CD14-positive monocyte (primary cell): ENCODE data around the gene RPN1. TPM values are rescaled to one million over a fixed set of nuclear protein-coding genes. Genes with fewer than 3 reads are reported as not detected.
A peak's percentile ranks its signal among the peaks of the same experiment; 100 is the strongest.

Experiments used
- DNase-seq, 3 donors: peaks; one replicate each; pipeline ENCODE4 v3.0.0-alpha.2; 2011 to 2022
- H2AFZ ChIP-seq: 2 replicates; pipeline ENCODE4 v1.6.0; 2012; ENCODE audit warnings: mild to moderate bottlenecking, low read depth, low read length, inconsistent platforms; ENCODE audit not compliant: insufficient read depth, poor library complexity, severe bottlenecking
- H3K27ac ChIP-seq, 2 donors: 1 replicate in 1 of 2; 2 replicates in 1 of 2; pipeline ENCODE4 v1.5.1; 2012 to 2013; ENCODE audit warnings: low read length in 2 of 2, control low read depth in 1 of 2, inconsistent platforms in 1 of 2, low read depth in 1 of 2, mild to moderate bottlenecking in 1 of 2
- H3K27me3 ChIP-seq, 2 donors: one replicate each; pipeline versions ENCODE4 v1.6.0 to v1.6.1; 2011 to 2013; ENCODE audit warnings: low read length in 2 of 2; ENCODE audit not compliant: control insufficient read depth in 2 of 2, insufficient read depth in 2 of 2
- H3K36me3 ChIP-seq, 2 donors: replicated peaks in 1 of 2; 1 replicate in 1 of 2; 2 replicates in 1 of 2; pipeline versions ENCODE4 v1.5.1 to v1.6.1; 2012 to 2013; ENCODE audit warnings: low read length in 2 of 2, control low read depth in 1 of 2, inconsistent platforms in 1 of 2, mild to moderate bottlenecking in 1 of 2; ENCODE audit not compliant: insufficient read depth in 2 of 2, control insufficient read depth in 1 of 2
- H3K4me1 ChIP-seq, 2 donors: 1 replicate in 1 of 2; 2 replicates in 1 of 2; pipeline versions ENCODE4 v1.5.1 to v1.6.1; 2012 to 2013; ENCODE audit warnings: low read length in 2 of 2, control low read depth in 1 of 2, inconsistent platforms in 1 of 2, mild to moderate bottlenecking in 1 of 2, moderate library complexity in 1 of 2; ENCODE audit not compliant: insufficient read depth in 2 of 2, control insufficient read depth in 1 of 2
- H3K4me2 ChIP-seq: replicated peaks from 2 replicates; pipeline ENCODE3; 2012; ENCODE audit warnings: low read length, moderate library complexity, mild to moderate bottlenecking; ENCODE audit not compliant: poor library complexity, severe bottlenecking; ENCODE audit errors: extremely low read depth
- H3K4me3 ChIP-seq, 3 experiments: fragments of 200-600 bp in 1 of 3; sonication (generic) in 1 of 3; replicated peaks in 1 of 3; 1 replicate in 2 of 3; 2 replicates in 1 of 3; pipeline ENCODE4 v1.5.1; 2011 to 2013; ENCODE audit warnings: low read length in 3 of 3, mild to moderate bottlenecking in 3 of 3, control low read depth in 2 of 3, low read depth in 2 of 3, inconsistent platforms in 1 of 3, moderate library complexity in 1 of 3
- H3K79me2 ChIP-seq: 2 replicates; pipeline ENCODE4 v1.6.0; 2012; ENCODE audit warnings: mild to moderate bottlenecking, control low read depth, inconsistent platforms, low read length, moderate library complexity; ENCODE audit not compliant: insufficient read depth
- H3K9ac ChIP-seq: 2 replicates; pipeline ENCODE4 v1.6.0; 2017; ENCODE audit warnings: low read length, mild to moderate bottlenecking; ENCODE audit not compliant: insufficient read depth, poor library complexity, severe bottlenecking
- H3K9me3 ChIP-seq, 2 donors: replicated peaks in 1 of 2; 1 replicate in 1 of 2; 2 replicates in 1 of 2; pipeline versions ENCODE4 v1.5.1 to v1.6.1; 2012 to 2013; ENCODE audit warnings: low read length in 2 of 2, control low read depth in 1 of 2; ENCODE audit not compliant: control insufficient read depth in 1 of 2, insufficient read depth in 1 of 2
- H4K20me1 ChIP-seq: 2 replicates; pipeline ENCODE4 v1.6.0; 2012; ENCODE audit warnings: mild to moderate bottlenecking, low read length, control low read depth, moderate library complexity; ENCODE audit not compliant: insufficient read depth
- H3K27ac Mint-ChIP-seq, 7 donors: one replicate each; pipeline ENCODE4 v1.8.0; 2020; ENCODE audit warnings: mild to moderate bottlenecking in 7 of 7, mixed read lengths in 7 of 7, moderate library complexity in 6 of 7, inconsistent platforms in 2 of 7
- H3K27me3 Mint-ChIP-seq, 3 donors: one replicate each; pipeline ENCODE4 v1.8.0; 2021 to 2022; ENCODE audit warnings: low read depth in 3 of 3, mild to moderate bottlenecking in 3 of 3, mixed read lengths in 3 of 3, moderate library complexity in 3 of 3, inconsistent platforms in 1 of 3
- H3K36me3 Mint-ChIP-seq, 2 donors: one replicate each; pipeline ENCODE4 v1.8.0; 2020; ENCODE audit warnings: mixed read lengths in 2 of 2, inconsistent platforms in 1 of 2, mild to moderate bottlenecking in 1 of 2
- H3K4me1 Mint-ChIP-seq: one replicate; pipeline ENCODE4 v1.8.0; 2020; ENCODE audit warnings: mild to moderate bottlenecking, mixed read lengths
- H3K4me3 Mint-ChIP-seq, 2 donors: one replicate each; pipeline ENCODE4 v1.8.0; 2020; ENCODE audit warnings: mild to moderate bottlenecking in 2 of 2, mixed read lengths in 2 of 2, moderate library complexity in 1 of 2
- H3K9me3 Mint-ChIP-seq, 7 donors: one replicate each; pipeline ENCODE4 v1.8.0; 2020 to 2022; ENCODE audit warnings: mixed read lengths in 7 of 7, mild to moderate bottlenecking in 6 of 7, moderate library complexity in 6 of 7, inconsistent platforms in 2 of 7
- WGBS: methylation state at CpG from one replicate; pipeline ENCODE4 v1.1.5; 2013; ENCODE audit warnings: missing lambda C conversion rate; ENCODE audit not compliant: insufficient coverage; 5-methylcytosine and 5-hydroxymethylcytosine counted together
- intact Hi-C, 2 donors: fragments of 100-400 bp; cut with micrococcal nuclease; formaldehyde crosslinking; loops; one replicate each; pipeline versions ENCODE4 v1.15.0 to v1.15.1; 2023
- polyA plus RNA-seq, 3 donors: library from polyadenylated mRNA; depleted of rRNA in 1 of 3; unstranded in 2 of 3; stranded (reverse) in 1 of 3; fragments of 300-500 nt in 2 of 3; fragments of >200 nt in 1 of 3; fragmentation: Illumina TruSeq in 2 of 3; gene quantifications; 1 replicate in 2 of 3; 2 replicates in 1 of 3; pipeline ENCODE4 v1.2.3, GENCODE V29; 2012 to 2021
- TF ChIP-seq, protein P1 (sequence below): fragments of 200-600 bp; IDR thresholded peaks from one replicate; pipeline ENCODE4 v1.8.0; 2022; ENCODE audit warnings: antibody characterized with exemption, mild to moderate bottlenecking

The RPN1 gene
- polyA plus RNA-seq, 3 donors, result 112 to 375 (median 354) TPM

- Mint-ChIP-seq H3K36me3 (peaks cover 0 to 3% of the 10 kb centered on the region in 2 donors), H3K4me3 (no peak overlapping the region), H3K27ac (peak overlapping the region in 6 of 7 donors; percentile 35 to 78 (median 52)), H3K9me3 (no peaks in the 10 kb centered on the region), H3K4me1 (peaks cover 41% of the 10 kb centered on the region), H3K27me3 (peaks cover 0 to 2% (median 2%) of the 10 kb centered on the region in 3 donors)
- no peak for DNase-seq
- H3K4me2 ChIP-seq, result no peak overlapping the region
- no peaks in the 10 kb centered on the region for H3K36me3 ChIP-seq
- no peaks in the 10 kb centered on the region for H3K9me3 ChIP-seq
- H3K27ac ChIP-seq, result peak overlapping the region; percentile 6 to 20
- H3K27me3 ChIP-seq, result no peaks in the 10 kb centered on the region
- H3K4me1 ChIP-seq, result peaks cover 47% of the 10 kb centered on the region in 2 donors
- no peaks in the 10 kb centered on the region for H4K20me1 ChIP-seq
- H3K9ac ChIP-seq, result no peak overlapping the region
- H3K4me3 ChIP-seq, result no peak overlapping the region
- WGBS, result 16% methylated on average over 3 of the region's 3 CpGs
- peak overlapping the region; percentile 66 for H2AFZ ChIP-seq
- TF ChIP-seq, protein P1, sequence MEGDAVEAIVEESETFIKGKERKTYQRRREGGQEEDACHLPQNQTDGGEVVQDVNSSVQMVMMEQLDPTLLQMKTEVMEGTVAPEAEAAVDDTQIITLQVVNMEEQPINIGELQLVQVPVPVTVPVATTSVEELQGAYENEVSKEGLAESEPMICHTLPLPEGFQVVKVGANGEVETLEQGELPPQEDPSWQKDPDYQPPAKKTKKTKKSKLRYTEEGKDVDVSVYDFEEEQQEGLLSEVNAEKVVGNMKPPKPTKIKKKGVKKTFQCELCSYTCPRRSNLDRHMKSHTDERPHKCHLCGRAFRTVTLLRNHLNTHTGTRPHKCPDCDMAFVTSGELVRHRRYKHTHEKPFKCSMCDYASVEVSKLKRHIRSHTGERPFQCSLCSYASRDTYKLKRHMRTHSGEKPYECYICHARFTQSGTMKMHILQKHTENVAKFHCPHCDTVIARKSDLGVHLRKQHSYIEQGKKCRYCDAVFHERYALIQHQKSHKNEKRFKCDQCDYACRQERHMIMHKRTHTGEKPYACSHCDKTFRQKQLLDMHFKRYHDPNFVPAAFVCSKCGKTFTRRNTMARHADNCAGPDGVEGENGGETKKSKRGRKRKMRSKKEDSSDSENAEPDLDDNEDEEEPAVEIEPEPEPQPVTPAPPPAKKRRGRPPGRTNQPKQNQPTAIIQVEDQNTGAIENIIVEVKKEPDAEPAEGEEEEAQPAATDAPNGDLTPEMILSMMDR, result no peak
- no peaks in the 10 kb centered on the region for H3K79me2 ChIP-seq
- intact Hi-C loops, result loop anchor here (5.0 to 10.0 kb wide), 4 partner anchors 43 to 111 kb away; partner anchors contain the start of gene RAB7A (in 1 of the 2)
These were observed 33.3 kb upstream of the RPN1 start for GRCh38 chr3:128683957-128684356.

GRCh38 chr3:128681369-128681829, 30.8 kb upstream of the RPN1 start:
- Mint-ChIP-seq H3K36me3 (peaks cover 0 to 3% of the 10 kb centered on the region in 2 donors), H3K27me3 (peaks cover 0 to 2% (median 0%) of the 10 kb centered on the region in 3 donors), H3K27ac (peak overlapping the region; percentile 96 to 98 (median 97)), H3K9me3 (no peaks in the 10 kb centered on the region), H3K4me3 (peak overlapping the region; percentile 81 to 93), H3K4me1 (peaks cover 40% of the 10 kb centered on the region)
- H3K4me1 ChIP-seq, result peaks cover 47% of the 10 kb centered on the region in 2 donors
- peak overlapping the region; percentile 95 for H2AFZ ChIP-seq
- H4K20me1 ChIP-seq, result no peaks in the 10 kb centered on the region
- intact Hi-C loops, result loop anchor here (2.0 to 10.0 kb wide), 5 partner anchors 31 to 113 kb away; partner anchors contain the start of genes RAB7A (in 1 of the 2) and RPN1 (in 1 of the 2)
- no peaks in the 10 kb centered on the region for H3K27me3 ChIP-seq
- H3K4me2 ChIP-seq, result peak overlapping the region; percentile 79
- H3K27ac ChIP-seq, result peak overlapping the region; percentile 92 to 97
- no peaks in the 10 kb centered on the region for H3K79me2 ChIP-seq
- TF ChIP-seq, protein P1, result no peak
- WGBS, result 75% methylated on average over 4 of the region's 9 CpGs
- H3K9ac ChIP-seq, result peak overlapping the region; percentile 94
- H3K4me3 ChIP-seq, result peak overlapping the region; percentile 57 to 91 (median 90)
- peak in 1 of 3 donors; percentile 66 for DNase-seq
- H3K9me3 ChIP-seq, result no peaks in the 10 kb centered on the region
- no peaks in the 10 kb centered on the region for H3K36me3 ChIP-seq
